Measurements from ENCODE around the gene GPNMB.

Gene GPNMB

GRCh38 chr7:23273141-23273599, 26.6 kb downstream of the GPNMB start:
- peak; percentile 85 for DNase-seq (ENCODE audit: extremely low read depth, insufficient read length)
- H3K27me3 ChIP-seq (replicated peaks; ENCODE audit: control insufficient read depth, insufficient read depth, low read length), result no peaks in the 10 kb centered on the region; the same call in 1 of the 2 replicates
- no peaks in the 10 kb centered on the region for H3K36me3 ChIP-seq (ENCODE audit: control insufficient read depth, insufficient read depth, low read length)
- TF ChIP-seq CTCF (IDR thresholded peaks at IDR 0.05; ENCODE audit: insufficient read depth, low read length, poor library complexity, severe bottlenecking), result peak; percentile 97
- H3K4me3 ChIP-seq (replicated peaks; ENCODE audit: low read depth, low read length), result peak overlapping the region; percentile 52

GRCh38 chr7:23275912-23276311, 29.3 kb downstream of the GPNMB start:
- H3K36me3 ChIP-seq (ENCODE audit: control insufficient read depth, insufficient read depth, low read length), result no peaks in the 10 kb centered on the region
- TF ChIP-seq CTCF (IDR thresholded peaks at IDR 0.05; ENCODE audit: insufficient read depth, low read length, poor library complexity, severe bottlenecking), result no peak
- DNase-seq (ENCODE audit: extremely low read depth, insufficient read length), result no peak
- H3K27me3 ChIP-seq (replicated peaks; ENCODE audit: control insufficient read depth, insufficient read depth, low read length), result no peaks in the 10 kb centered on the region; the same call in 1 of the 2 replicates
- H3K4me3 ChIP-seq (replicated peaks; ENCODE audit: low read depth, low read length), result no peak overlapping the region

DNA sequence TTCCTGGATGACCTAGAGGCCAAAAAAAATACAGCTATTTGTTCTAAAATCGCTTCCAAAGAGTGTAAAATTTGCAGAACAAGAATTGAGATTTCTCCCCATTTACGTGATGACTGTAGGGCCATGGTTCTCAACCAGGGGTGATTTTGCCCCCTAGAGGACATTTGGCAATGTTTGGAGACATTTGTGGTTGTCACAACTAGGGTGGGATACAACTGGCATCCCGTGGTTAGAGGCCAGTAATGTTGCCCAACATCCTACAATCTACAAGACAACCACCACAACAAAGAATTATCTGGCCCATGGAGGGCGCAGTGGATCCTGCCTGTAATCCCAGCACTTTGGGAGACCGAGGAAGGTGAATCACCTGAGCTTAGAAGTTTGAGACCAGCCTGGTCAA, 29.8 kb downstream of the GPNMB start:
- Histone ChIP-seq H3K36me3 (ENCODE audit: control insufficient read depth, insufficient read depth, low read length) (no peaks in the 10 kb centered on the region), H3K4me3 (replicated peaks; ENCODE audit: low read depth, low read length) (no peak overlapping the region), H3K27me3 (replicated peaks; ENCODE audit: control insufficient read depth, insufficient read depth, low read length) (no peaks in the 10 kb centered on the region; the same call in 1 of the 2 replicates)
- no peak for DNase-seq (ENCODE audit: extremely low read depth, insufficient read length)
- TF ChIP-seq CTCF (IDR thresholded peaks at IDR 0.05; ENCODE audit: insufficient read depth, low read length, poor library complexity, severe bottlenecking), result peak; percentile 33

- no peaks in the 10 kb centered on the region for H3K36me3 ChIP-seq (ENCODE audit: control insufficient read depth, insufficient read depth, low read length)
- DNase-seq (ENCODE audit: extremely low read depth, insufficient read length), result no peak
- no peak for TF ChIP-seq CTCF (IDR thresholded peaks at IDR 0.05; ENCODE audit: insufficient read depth, low read length, poor library complexity, severe bottlenecking)
- H3K4me3 ChIP-seq (replicated peaks; ENCODE audit: low read depth, low read length), result no peak overlapping the region
- H3K27me3 ChIP-seq (replicated peaks; ENCODE audit: control insufficient read depth, insufficient read depth, low read length), result no peaks in the 10 kb centered on the region; the same call in 1 of the 2 replicates
Measured at GRCh38 chr7:23276947-23277346, 30.4 kb downstream of the GPNMB start.

- DNase-seq (ENCODE audit: extremely low read depth, insufficient read length), result peak; percentile 28
- peak; percentile 90 for TF ChIP-seq CTCF (IDR thresholded peaks at IDR 0.05; ENCODE audit: insufficient read depth, low read length, poor library complexity, severe bottlenecking)
- Histone ChIP-seq H3K4me3 (replicated peaks; ENCODE audit: low read depth, low read length) (no peak overlapping the region), H3K36me3 (ENCODE audit: control insufficient read depth, insufficient read depth, low read length) (no peaks in the 10 kb centered on the region), H3K27me3 (replicated peaks; ENCODE audit: control insufficient read depth, insufficient read depth, low read length) (no peaks in the 10 kb centered on the region)
Measured at GRCh38 chr7:23277359-23277989, 30.9 kb downstream of the GPNMB start.
